Mesenchymal stem cell (in vitro differentiated cells and primary cell): ENCODE measurements around the gene SLC9A9.

Experiments used
- DNase-seq: peaks from one replicate; pipeline ENCODE4 v3.0.0-alpha.2; 2013
- H2AFZ ChIP-seq: one replicate; pipeline ENCODE4 v1.6.1; 2013; ENCODE audit warnings: low read depth, mild to moderate bottlenecking, control low read depth, inconsistent platforms, low read length, moderate library complexity
- H2AK5ac ChIP-seq: 2 replicates; pipeline ENCODE4 v1.6.1; 2013; ENCODE audit warnings: low read length, moderate library complexity, mild to moderate bottlenecking, inconsistent platforms; ENCODE audit not compliant: severe bottlenecking
- H2BK120ac ChIP-seq: one replicate; pipeline ENCODE4 v1.6.1; 2013; ENCODE audit warnings: low read depth, mild to moderate bottlenecking, inconsistent platforms, low read length, moderate library complexity
- H2BK12ac ChIP-seq, 2 experiments: one replicate each; pipeline ENCODE4 v1.6.1; 2013; ENCODE audit warnings: inconsistent platforms in 2 of 2, low read length in 2 of 2, mild to moderate bottlenecking in 2 of 2, moderate library complexity in 2 of 2, control low read depth in 1 of 2
- H2BK15ac ChIP-seq: one replicate; pipeline ENCODE4 v1.6.1; 2013; ENCODE audit warnings: mild to moderate bottlenecking, low read depth, inconsistent platforms; ENCODE audit not compliant: poor library complexity, severe bottlenecking
- H2BK5ac ChIP-seq: 2 replicates; pipeline ENCODE4 v1.6.1; 2013; ENCODE audit warnings: low read depth, mild to moderate bottlenecking, low read length, control low read depth, inconsistent platforms; ENCODE audit not compliant: poor library complexity, severe bottlenecking
- H3K14ac ChIP-seq, 2 experiments: one replicate each; pipeline ENCODE4 v1.6.1; 2013; ENCODE audit warnings: inconsistent platforms in 2 of 2, low read length in 2 of 2, control low read depth in 1 of 2, mild to moderate bottlenecking in 1 of 2, moderate library complexity in 1 of 2
- H3K18ac ChIP-seq, 2 experiments: one replicate each; pipeline ENCODE4 v1.6.1; 2013; ENCODE audit warnings: inconsistent platforms in 2 of 2, low read length in 2 of 2, control low read depth in 1 of 2, low read depth in 1 of 2, mild to moderate bottlenecking in 1 of 2
- H3K23ac ChIP-seq, 2 experiments: one replicate each; pipeline ENCODE4 v1.6.1; 2013; ENCODE audit warnings: inconsistent platforms in 2 of 2, low read length in 2 of 2, mild to moderate bottlenecking in 2 of 2, moderate library complexity in 2 of 2, control low read depth in 1 of 2
- H3K27ac ChIP-seq: 2 replicates; pipeline ENCODE4 v1.5.1; 2013; ENCODE audit warnings: mild to moderate bottlenecking, moderate library complexity, low read length, control low read depth, inconsistent platforms; ENCODE audit not compliant: poor library complexity, severe bottlenecking
- H3K27me3 ChIP-seq, 2 experiments: 2 replicates each; pipeline versions ENCODE4 v1.6.1 to v1.7.0; 2013; ENCODE audit warnings: low read length in 2 of 2, mild to moderate bottlenecking in 2 of 2, moderate library complexity in 2 of 2, control low read depth in 1 of 2, inconsistent platforms in 1 of 2; ENCODE audit not compliant: control insufficient read depth in 1 of 2, insufficient read depth in 1 of 2
- H3K36me3 ChIP-seq, 2 experiments: 2 replicates each; pipeline versions ENCODE4 v1.6.1 to v1.7.0; 2013; ENCODE audit warnings: low read length in 2 of 2, control low read depth in 1 of 2, inconsistent platforms in 1 of 2, low read depth in 1 of 2, mild to moderate bottlenecking in 1 of 2; ENCODE audit not compliant: insufficient read depth in 2 of 2, control insufficient read depth in 1 of 2
- H3K4ac ChIP-seq, 2 experiments: one replicate each; pipeline ENCODE4 v1.6.1; 2013; ENCODE audit warnings: inconsistent platforms in 2 of 2, low read length in 2 of 2, mild to moderate bottlenecking in 2 of 2, moderate library complexity in 2 of 2, control low read depth in 1 of 2, low read depth in 1 of 2
- H3K4me1 ChIP-seq: 2 replicates; pipeline ENCODE4 v1.6.1; 2013; ENCODE audit warnings: low read depth, low read length, control low read depth; ENCODE audit not compliant: control insufficient read depth, insufficient read depth
- H3K4me2 ChIP-seq: 2 replicates; pipeline ENCODE4 v1.6.1; 2013; ENCODE audit warnings: low read length, mild to moderate bottlenecking, inconsistent platforms; ENCODE audit not compliant: poor library complexity, severe bottlenecking
- H3K4me3 ChIP-seq, 2 experiments: 2 replicates each; pipeline versions ENCODE4 v1.5.1 to v1.7.0; 2013; ENCODE audit warnings: low read length in 2 of 2, mild to moderate bottlenecking in 2 of 2, control low read depth in 1 of 2, low read depth in 1 of 2; ENCODE audit not compliant: insufficient read depth in 1 of 2
- H3K79me1 ChIP-seq: replicated peaks from 2 replicates; pipeline ENCODE4 v1.6.1; 2013; ENCODE audit warnings: mild to moderate bottlenecking, control low read depth, low read length, inconsistent platforms; ENCODE audit not compliant: poor library complexity, severe bottlenecking
- H3K9ac ChIP-seq: 2 replicates; pipeline ENCODE4 v1.7.0; 2013; ENCODE audit warnings: mild to moderate bottlenecking, low read length, moderate library complexity
- H3K9me3 ChIP-seq: 2 replicates; pipeline ENCODE4 v1.7.0; 2013; ENCODE audit warnings: mild to moderate bottlenecking, low read length; ENCODE audit not compliant: control insufficient read depth
- H4K8ac ChIP-seq: one replicate; pipeline ENCODE4 v1.6.1; 2013; ENCODE audit warnings: inconsistent platforms, mild to moderate bottlenecking, low read length, moderate library complexity
- H4K91ac ChIP-seq: one replicate; pipeline ENCODE4 v1.6.1; 2013; ENCODE audit warnings: mild to moderate bottlenecking, low read length, inconsistent platforms
- WGBS: methylation state at CpG from one replicate; pipeline ENCODE4 v1.1.7; 2013; ENCODE audit warnings: mixed read lengths; 5-methylcytosine and 5-hydroxymethylcytosine counted together

The SLC9A9 gene

DNA sequence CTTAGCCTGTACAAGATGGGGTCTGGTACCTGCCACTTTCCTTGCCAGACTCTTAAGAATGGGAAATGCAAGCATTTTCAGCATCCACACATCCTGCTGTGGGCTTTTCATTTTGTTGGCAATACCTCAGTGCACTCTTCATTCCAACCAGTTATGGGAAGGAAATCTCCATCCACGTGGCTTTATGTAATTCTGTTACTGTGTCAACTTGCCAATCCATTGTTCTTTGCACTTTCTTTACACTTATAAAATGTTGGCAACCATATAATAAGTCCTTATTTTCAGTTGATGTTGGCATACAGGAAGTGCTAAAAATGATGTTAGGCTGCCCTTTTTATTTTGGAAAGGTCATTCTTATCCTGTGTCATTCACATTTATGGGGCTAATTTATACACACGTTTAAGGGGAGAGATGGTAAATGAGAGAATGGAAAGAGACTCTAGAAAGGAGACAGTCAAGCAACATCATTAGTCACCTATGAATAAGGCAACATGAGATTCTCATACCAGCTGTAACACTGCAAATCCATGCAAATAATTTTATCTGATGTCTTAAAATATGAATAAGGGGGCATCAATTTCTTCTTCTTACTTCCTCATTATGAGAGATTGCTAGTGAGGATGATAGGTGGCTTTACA, 490.0 kb downstream of the SLC9A9 start:
- H3K4ac ChIP-seq = no peak overlapping the region
- no CpG with 5 or more reads among the region's 2 CpGs for WGBS
- H4K91ac ChIP-seq = no peak overlapping the region
- H3K9me3 ChIP-seq = no peaks in the 10 kb centered on the region
- H2AFZ ChIP-seq = no peak overlapping the region
- H3K27me3 ChIP-seq = no peaks in the 10 kb centered on the region
- H3K4me1 ChIP-seq = no peaks in the 10 kb centered on the region
- H3K4me3 ChIP-seq = no peak overlapping the region
- H3K23ac ChIP-seq = no peak overlapping the region
- H3K79me1 ChIP-seq = no peaks in the 10 kb centered on the region
- no peak overlapping the region for H3K27ac ChIP-seq
- H2BK12ac ChIP-seq = no peak overlapping the region
- no peaks in the 10 kb centered on the region for H3K36me3 ChIP-seq
- H2BK5ac ChIP-seq = no peak overlapping the region
- no peak overlapping the region for H2AK5ac ChIP-seq
- DNase-seq = no peak
- no peak overlapping the region for H2BK15ac ChIP-seq
- H3K9ac ChIP-seq = no peak overlapping the region
- no peak overlapping the region for H4K8ac ChIP-seq
- no peak overlapping the region for H3K14ac ChIP-seq
- H3K18ac ChIP-seq = no peak overlapping the region
- H2BK120ac ChIP-seq = no peak overlapping the region
- no peak overlapping the region for H3K4me2 ChIP-seq

GRCh38 chr3:143357700-143358099, 490.6 kb downstream of the SLC9A9 start:
- WGBS = 84% methylated on average over 1 of the region's 3 CpGs

GRCh38 chr3:143356839-143357238, 491.4 kb downstream of the SLC9A9 start:
- Histone ChIP-seq H3K18ac (no peak overlapping the region), H3K27ac (no peak overlapping the region), H4K91ac (no peak overlapping the region), H3K9me3 (no peaks in the 10 kb centered on the region), H2BK15ac (no peak overlapping the region), H3K4ac (no peak overlapping the region), H3K27me3 (no peaks in the 10 kb centered on the region), H2BK120ac (no peak overlapping the region), H3K9ac (no peak overlapping the region), H3K4me3 (no peak overlapping the region), H4K8ac (no peak overlapping the region), H3K14ac (no peak overlapping the region), H2BK12ac (no peak overlapping the region), H3K79me1 (no peaks in the 10 kb centered on the region), H3K36me3 (no peaks in the 10 kb centered on the region), H2BK5ac (no peak overlapping the region), H3K4me1 (peaks cover 2% of the 10 kb centered on the region), H3K4me2 (no peak overlapping the region), H2AFZ (no peak overlapping the region), H2AK5ac (no peak overlapping the region), H3K23ac (no peak overlapping the region)
- 100% methylated on average over 1 of the region's 1 CpG for WGBS
- DNase-seq = no peak

More at GRCh38 chr3:143357700-143358099, 490.6 kb downstream of the SLC9A9 start:
- no peak overlapping the region for H3K4me2 ChIP-seq
- no peaks in the 10 kb centered on the region for H3K79me1 ChIP-seq
- H3K23ac ChIP-seq = no peak overlapping the region
- H3K4me3 ChIP-seq = no peak overlapping the region
- no peak overlapping the region for H3K27ac ChIP-seq
- H3K36me3 ChIP-seq = no peaks in the 10 kb centered on the region
- H4K91ac ChIP-seq = no peak overlapping the region
- peak overlapping the region; percentile 37 for H2AFZ ChIP-seq
- no peak overlapping the region for H2BK12ac ChIP-seq
- H2BK15ac ChIP-seq = no peak overlapping the region
- H3K18ac ChIP-seq = no peak overlapping the region
- H4K8ac ChIP-seq = no peak overlapping the region
- H3K4ac ChIP-seq = no peak overlapping the region
- no peaks in the 10 kb centered on the region for H3K9me3 ChIP-seq
- H3K27me3 ChIP-seq = no peaks in the 10 kb centered on the region
- H3K14ac ChIP-seq = no peak overlapping the region
- no peak overlapping the region for H2BK5ac ChIP-seq
- H2BK120ac ChIP-seq = no peak overlapping the region
- H3K9ac ChIP-seq = no peak overlapping the region
- H3K4me1 ChIP-seq = no peaks in the 10 kb centered on the region
- no peak overlapping the region for H2AK5ac ChIP-seq
- DNase-seq = no peak

GRCh38 chr3:143354342-143354741, 493.9 kb downstream of the SLC9A9 start:
- Histone ChIP-seq H2BK120ac (no peak overlapping the region), H3K36me3 (no peaks in the 10 kb centered on the region)

More at GRCh38 chr3:143354342-143354741, 493.9 kb downstream of the SLC9A9 start:
- Histone ChIP-seq H3K79me1 (no peaks in the 10 kb centered on the region), H2BK15ac (no peak overlapping the region), H3K4me3 (no peak overlapping the region), H3K18ac (no peak overlapping the region), H4K91ac (no peak overlapping the region), H2AK5ac (no peak overlapping the region), H3K4me1 (peaks cover 2% of the 10 kb centered on the region), H2BK12ac (no peak overlapping the region), H3K4ac (no peak overlapping the region), H3K14ac (no peak overlapping the region), H2AFZ (no peak overlapping the region), H3K9me3 (no peaks in the 10 kb centered on the region), H4K8ac (no peak overlapping the region), H3K4me2 (no peak overlapping the region), H3K23ac (no peak overlapping the region), H3K9ac (no peak overlapping the region), H2BK5ac (no peak overlapping the region), H3K27ac (no peak overlapping the region), H3K27me3 (no peaks in the 10 kb centered on the region)
- WGBS = 94% methylated on average over 1 of the region's 1 CpG
- no peak for DNase-seq
